ENCODE measurements around the gene SAXO1.

GRCh38 chr9:19018201-19018600 lies 14.8 kb downstream of the SAXO1 start:
- no peak for TF ChIP-seq CTCF (IDR thresholded peaks at IDR 0.05)
- TF ChIP-seq POLR2A (IDR thresholded peaks at IDR 0.05): no peak

Data from body of pancreas (tissue), 4 donors.